Measurements from ENCODE around the gene STEAP1B.
"Not testable (repeated sequence)": the region's sequence is repeated elsewhere in the genome, so short reads cannot be mapped to it uniquely, and the experiment has no call there.

STEAP1B gene

GRCh38 chr7:22544245-22544644 lies 44.3 kb upstream of the STEAP1B start:
- Histone ChIP-seq H3K4me1 (peaks cover 0 to 7% (median 0%) of the 10 kb centered on the region in 4 donors), H3K4me3 (no peak overlapping the region), H3K36me3 (no peaks in the 10 kb centered on the region), H3K27ac (no peak overlapping the region), H3K27me3 (peaks cover 0 to 39% of the 10 kb centered on the region in 2 donors), H3K9me3 (no peaks in the 10 kb centered on the region)
- intact Hi-C loops (cut with DNase I; ENCODE audit: low total_unique reads), result no loop called here
- TF ChIP-seq CTCF (IDR thresholded peaks at IDR 0.05), result no peak
- DNase-seq, result no peak

GRCh38 chr7:22543169-22543568 lies 43.2 kb upstream of the STEAP1B start:
- TF ChIP-seq CTCF (IDR thresholded peaks at IDR 0.05), result no peak
- no peak for DNase-seq
- H3K36me3 ChIP-seq, result no peaks in the 10 kb centered on the region
- intact Hi-C loops (cut with DNase I; ENCODE audit: low total_unique reads), result no loop called here
- H3K27me3 ChIP-seq, result peaks cover 0 to 31% of the 10 kb centered on the region in 2 donors
- peaks cover 0 to 5% (median 0%) of the 10 kb centered on the region in 4 donors for H3K4me1 ChIP-seq
- no peak overlapping the region for H3K4me3 ChIP-seq
- H3K9me3 ChIP-seq, result no peaks in the 10 kb centered on the region
- H3K27ac ChIP-seq, result no peak overlapping the region

- no peak overlapping the region for H3K27ac ChIP-seq
- peaks cover 0 to 29% of the 10 kb centered on the region in 2 donors for H3K27me3 ChIP-seq
- intact Hi-C loops (cut with DNase I; ENCODE audit: low total_unique reads), result no loop called here
- TF ChIP-seq CTCF (IDR thresholded peaks at IDR 0.05), result no peak
- H3K4me3 ChIP-seq, result no peak overlapping the region
- no peak for DNase-seq
- no peaks in the 10 kb centered on the region for H3K36me3 ChIP-seq
- no peaks in the 10 kb centered on the region for H3K9me3 ChIP-seq
- H3K4me1 ChIP-seq, result peaks cover 0 to 5% (median 0%) of the 10 kb centered on the region in 4 donors
Measured at GRCh38 chr7:22542669-22543068, 42.7 kb upstream of the STEAP1B start.

GRCh38 chr7:22542254-22542653 lies 42.3 kb upstream of the STEAP1B start:
- intact Hi-C loops (cut with DNase I; ENCODE audit: low total_unique reads), result no loop called here
- peaks cover 0 to 29% of the 10 kb centered on the region in 2 donors for H3K27me3 ChIP-seq
- H3K4me1 ChIP-seq, result peaks cover 0 to 5% (median 0%) of the 10 kb centered on the region in 4 donors
- no peaks in the 10 kb centered on the region for H3K9me3 ChIP-seq
- H3K36me3 ChIP-seq, result no peaks in the 10 kb centered on the region
- TF ChIP-seq CTCF (IDR thresholded peaks at IDR 0.05), result no peak
- no peak overlapping the region for H3K4me3 ChIP-seq
- no peak overlapping the region for H3K27ac ChIP-seq
- no peak for DNase-seq

GRCh38 chr7:22541789-22542188 lies 41.8 kb upstream of the STEAP1B start:
- TF ChIP-seq CTCF (IDR thresholded peaks at IDR 0.05), result no peak

GRCh38 chr7:22528537-22528936 lies 28.5 kb upstream of the STEAP1B start:
- DNase-seq; H3K4me3 ChIP-seq; intact Hi-C loops (cut with DNase I; ENCODE audit: low total_unique reads); H3K27ac ChIP-seq; H3K27me3 ChIP-seq; H3K4me1 ChIP-seq; H3K36me3 ChIP-seq; H3K9me3 ChIP-seq: not testable (repeated sequence)

More at GRCh38 chr7:22541789-22542188, 41.8 kb upstream of the STEAP1B start:
- H3K4me1 ChIP-seq, result peaks cover 0 to 5% (median 0%) of the 10 kb centered on the region in 4 donors
- H3K27me3 ChIP-seq, result peaks cover 0 to 29% of the 10 kb centered on the region in 2 donors
- DNase-seq, result no peak
- H3K9me3 ChIP-seq, result no peaks in the 10 kb centered on the region
- no peak overlapping the region for H3K4me3 ChIP-seq
- H3K36me3 ChIP-seq, result no peaks in the 10 kb centered on the region
- no peak overlapping the region for H3K27ac ChIP-seq
- intact Hi-C loops (cut with DNase I; ENCODE audit: low total_unique reads), result no loop called here

GRCh38 chr7:22524353-22524947 lies 24.5 kb upstream of the STEAP1B start:
- intact Hi-C loops (cut with DNase I; ENCODE audit: low total_unique reads); H3K4me1 ChIP-seq; H3K4me3 ChIP-seq; DNase-seq; H3K36me3 ChIP-seq; H3K27me3 ChIP-seq; H3K9me3 ChIP-seq; H3K27ac ChIP-seq: not testable (repeated sequence)
